Suprapubic skin (tissue), 4 donors: ENCODE results near the gene CYP1A1. TPM values are rescaled to one million over a fixed set of nuclear protein-coding genes. Genes with fewer than 3 reads are reported as not detected.

Experiments
- DNase-seq, 2 donors: peaks; one replicate each; pipeline ENCODE4 v3.0.0-alpha.2; 2019; ENCODE audit warnings: low spot score in 2 of 2
- H3K27ac ChIP-seq: fragments of 200-600 bp; sonication (generic); one replicate; pipeline ENCODE4 v1.5.1; 2019
- H3K27me3 ChIP-seq: fragments of 200-600 bp; sonication (generic); one replicate; pipeline ENCODE4 v1.5.1; 2019
- H3K36me3 ChIP-seq: fragments of 200-600 bp; sonication (generic); one replicate; pipeline ENCODE4 v1.5.1; 2019
- H3K4me1 ChIP-seq: fragments of 200-600 bp; sonication (generic); one replicate; pipeline ENCODE4 v1.5.1; 2019
- H3K4me3 ChIP-seq: fragments of 200-600 bp; sonication (generic); one replicate; pipeline ENCODE4 v1.5.1; 2019; ENCODE audit warnings: mild to moderate bottlenecking
- H3K9me3 ChIP-seq: fragments of 200-600 bp; sonication (generic); one replicate; pipeline ENCODE4 v1.5.1; 2019
- CTCF ChIP-seq, 2 donors: fragments of 200-600 bp in 1 of 2; fragments of 450-650 bp in 1 of 2; sonication (generic) in 1 of 2; IDR thresholded peaks; one replicate each; pipeline ENCODE4 v1.5.1; 2016 to 2019; ENCODE audit warnings: antibody characterized with exemption in 2 of 2, mild to moderate bottlenecking in 1 of 2, moderate library complexity in 1 of 2
- EP300 ChIP-seq: sonication (generic); formaldehyde crosslinking; IDR thresholded peaks from one replicate; pipeline ENCODE4 v1.6.1; 2017; ENCODE audit warnings: antibody characterized with exemption
- POLR2A ChIP-seq, 2 donors: fragments of 450-650 bp; IDR thresholded peaks; one replicate each; pipeline ENCODE4 v1.6.1; 2017; ENCODE audit warnings: antibody characterized with exemption in 2 of 2, mild to moderate bottlenecking in 2 of 2, moderate library complexity in 2 of 2
- POLR2AphosphoS5 ChIP-seq, 3 donors: sonication (generic); formaldehyde crosslinking; IDR thresholded peaks; one replicate each; pipeline ENCODE4 v1.6.1; 2017; ENCODE audit warnings: antibody characterized with exemption in 3 of 3
- WGBS: methylation state at CpG from one replicate; pipeline ENCODE4 v1.1.5; 2018; 5-methylcytosine and 5-hydroxymethylcytosine counted together
- total RNA-seq, 4 donors: library from RNA; depleted of rRNA; stranded (reverse); fragments of >200 nt; gene quantifications; one replicate each; pipeline ENCODE4 v1.1.0, GENCODE V29; 2016

CYP1A1 gene
- 1 to 10 TPM in 3 of 4 donors, under 1 TPM in 1; 0.64 to 6.0 (median 2.8) TPM for total RNA-seq

- WGBS = 7% methylated on average over 8 of the region's 10 CpGs
- H3K4me1 ChIP-seq = peaks cover 23% of the 10 kb centered on the region
- H3K27ac ChIP-seq = no peak within 1 kb of the TSS
- no peaks in the 10 kb centered on the region for H3K9me3 ChIP-seq
- H3K36me3 ChIP-seq = no peaks in the 10 kb centered on the region
- peaks cover 39% of the 10 kb centered on the region for H3K27me3 ChIP-seq
- peak within 1 kb of the TSS; percentile 59 for H3K4me3 ChIP-seq
- no peak for TF ChIP-seq EP300
- TF ChIP-seq POLR2A (IDR thresholded peaks at IDR 0.05) = no peak
- TF ChIP-seq CTCF (IDR thresholded peaks at IDR 0.05) = no peak
- no peak for TF ChIP-seq POLR2AphosphoS5 (IDR thresholded peaks at IDR 0.05)
- DNase-seq = peak in 1 of 2 donors; percentile 65
Measured at GRCh38 chr15:74725225-74725774, at the start of gene CYP1A1. CYP1A1 (minus strand) TSS chr15:74725528; CDS start chr15:74723097, 2,431 bp downstream.

GRCh38 chr15:74773731-74774252, 48.5 kb upstream of the CYP1A1 start:
- Histone ChIP-seq H3K36me3 (no peaks in the 10 kb centered on the region), H3K27ac (peak overlapping the region; percentile 48)
- WGBS = 41% methylated on average over 5 of the region's 5 CpGs

GRCh38 chr15:74773329-74773728, 48.0 kb upstream of the CYP1A1 start:
- no peaks in the 10 kb centered on the region for H3K9me3 ChIP-seq
- DNase-seq = no peak
- no peaks in the 10 kb centered on the region for H3K36me3 ChIP-seq
- no peak for TF ChIP-seq POLR2AphosphoS5 (IDR thresholded peaks at IDR 0.05)
- no peak for TF ChIP-seq CTCF (IDR thresholded peaks at IDR 0.05)
- no peak for TF ChIP-seq EP300
- TF ChIP-seq POLR2A (IDR thresholded peaks at IDR 0.05) = no peak
- peaks cover 4% of the 10 kb centered on the region for H3K27me3 ChIP-seq
- peak overlapping the region; percentile 48 for H3K27ac ChIP-seq
- H3K4me1 ChIP-seq = peaks cover 43% of the 10 kb centered on the region
- H3K4me3 ChIP-seq = no peak overlapping the region
- 66% methylated on average over 3 of the region's 5 CpGs for WGBS

More at GRCh38 chr15:74773731-74774252, 48.5 kb upstream of the CYP1A1 start:
- Histone ChIP-seq H3K4me1 (peaks cover 38% of the 10 kb centered on the region), H3K27me3 (peaks cover 4% of the 10 kb centered on the region), H3K4me3 (no peak overlapping the region), H3K9me3 (no peaks in the 10 kb centered on the region)
- no peak for DNase-seq
- TF ChIP-seq CTCF (IDR thresholded peaks at IDR 0.05) = no peak
- TF ChIP-seq POLR2AphosphoS5 (IDR thresholded peaks at IDR 0.05) = no peak
- no peak for TF ChIP-seq EP300
- no peak for TF ChIP-seq POLR2A (IDR thresholded peaks at IDR 0.05)

GRCh38 chr15:74770211-74770903, 45.0 kb upstream of the CYP1A1 start:
- Histone ChIP-seq H3K4me1 (peaks cover 30% of the 10 kb centered on the region), H3K36me3 (no peaks in the 10 kb centered on the region), H3K9me3 (no peaks in the 10 kb centered on the region), H3K27ac (no peak overlapping the region), H3K4me3 (no peak overlapping the region), H3K27me3 (peaks cover 10% of the 10 kb centered on the region)
- no peak for DNase-seq
- WGBS = 100% methylated on average over 1 of the region's 4 CpGs
- TF ChIP-seq EP300 (no peak), CTCF (IDR thresholded peaks at IDR 0.05) (no peak), POLR2A (IDR thresholded peaks at IDR 0.05) (no peak), POLR2AphosphoS5 (IDR thresholded peaks at IDR 0.05) (no peak)

GRCh38 chr15:74769463-74770025, 44.2 kb upstream of the CYP1A1 start:
- H3K4me1 ChIP-seq = peaks cover 30% of the 10 kb centered on the region
- 55% methylated on average over 7 of the region's 7 CpGs for WGBS
- no peak overlapping the region for H3K4me3 ChIP-seq
- H3K27me3 ChIP-seq = peaks cover 10% of the 10 kb centered on the region
- no peak for DNase-seq
- H3K9me3 ChIP-seq = no peaks in the 10 kb centered on the region
- TF ChIP-seq EP300 (no peak), POLR2A (IDR thresholded peaks at IDR 0.05) (no peak), POLR2AphosphoS5 (IDR thresholded peaks at IDR 0.05) (no peak), CTCF (IDR thresholded peaks at IDR 0.05) (no peak)
- H3K27ac ChIP-seq = no peak overlapping the region
- H3K36me3 ChIP-seq = no peaks in the 10 kb centered on the region
